Activated CD4-positive, alpha-beta T cell treated with anti-CD3 and anti-CD28 coated beads for 4 hours (primary cell): ENCODE measurements around the gene TMEM131L.
A peak's percentile ranks its signal among the peaks of the same experiment; 100 is the strongest.

Experiments
- DNase-seq, 2 donors: peaks; one replicate each; pipeline ENCODE4 v3.0.0-alpha.2; 2020

The TMEM131L gene

DNA sequence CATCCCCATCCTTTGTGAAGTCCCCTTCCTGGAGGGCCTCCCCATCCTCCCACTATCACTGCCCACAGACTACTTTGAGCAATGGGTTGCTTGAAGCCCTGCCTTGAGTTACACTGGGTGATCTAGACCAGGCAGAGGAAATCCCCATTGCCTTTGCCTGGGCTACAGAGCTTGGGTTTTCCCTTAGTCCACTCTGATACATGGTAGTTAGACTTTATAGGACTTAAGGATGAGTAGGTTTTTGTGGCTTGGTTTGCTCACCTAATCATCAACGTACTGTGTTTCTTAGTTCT is 56.6 kb downstream of the TMEM131L start:
- peak; percentile 28 to 39 for DNase-seq

DNA sequence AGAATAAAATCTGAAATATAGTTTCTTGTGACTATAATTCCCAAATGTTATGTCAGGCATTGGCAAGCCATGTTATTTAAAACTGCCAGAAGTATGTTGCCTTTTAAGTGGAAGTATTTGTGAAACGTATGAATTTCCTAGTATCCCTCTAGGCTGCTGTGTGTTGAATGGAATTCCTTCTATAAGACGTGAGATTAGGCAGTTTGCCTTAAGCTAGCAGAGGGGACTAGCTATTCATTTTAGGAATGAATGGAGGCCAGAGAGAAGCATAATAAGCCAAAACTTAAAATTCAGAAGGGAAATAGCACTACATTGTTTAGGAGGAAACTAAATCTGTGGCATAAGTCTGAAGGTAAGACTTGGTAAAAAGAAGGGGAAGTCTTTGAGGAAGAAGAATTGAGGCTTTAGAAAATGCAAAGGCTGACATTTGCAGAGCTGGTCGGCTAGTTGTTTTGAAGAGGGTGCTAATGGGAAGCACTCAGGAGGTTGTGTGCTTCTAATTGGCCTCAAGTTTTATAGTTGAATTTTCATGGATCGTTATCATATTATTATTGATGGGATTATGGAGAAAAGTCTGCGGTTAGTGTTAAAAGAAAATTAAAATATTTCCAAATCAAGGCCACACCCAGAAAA is 57.1 kb downstream of the TMEM131L start:
- no peak for DNase-seq

DNA sequence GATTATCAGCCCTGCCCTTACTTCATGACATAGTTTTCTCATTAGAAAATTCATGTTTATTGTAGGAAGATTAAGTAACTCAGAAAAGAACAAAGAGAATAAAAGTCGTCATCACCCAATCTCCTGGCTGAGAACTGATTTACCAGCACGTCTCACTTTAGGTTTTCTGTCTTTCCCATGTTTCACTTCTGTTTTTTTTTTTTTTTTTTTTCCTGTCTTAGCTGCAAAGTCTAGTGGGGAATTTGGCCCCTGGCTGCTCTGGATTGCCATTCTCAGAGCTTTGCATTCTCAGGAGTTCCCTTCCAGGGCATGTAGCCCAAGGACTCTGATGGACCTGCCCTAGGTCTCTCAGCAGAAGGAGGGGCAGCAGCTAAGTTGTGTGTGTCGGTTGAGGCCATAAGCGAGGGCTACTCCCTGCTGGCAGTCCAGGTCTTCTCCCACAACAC is 57.8 kb downstream of the TMEM131L start:
- DNase-seq, result no peak

DNA sequence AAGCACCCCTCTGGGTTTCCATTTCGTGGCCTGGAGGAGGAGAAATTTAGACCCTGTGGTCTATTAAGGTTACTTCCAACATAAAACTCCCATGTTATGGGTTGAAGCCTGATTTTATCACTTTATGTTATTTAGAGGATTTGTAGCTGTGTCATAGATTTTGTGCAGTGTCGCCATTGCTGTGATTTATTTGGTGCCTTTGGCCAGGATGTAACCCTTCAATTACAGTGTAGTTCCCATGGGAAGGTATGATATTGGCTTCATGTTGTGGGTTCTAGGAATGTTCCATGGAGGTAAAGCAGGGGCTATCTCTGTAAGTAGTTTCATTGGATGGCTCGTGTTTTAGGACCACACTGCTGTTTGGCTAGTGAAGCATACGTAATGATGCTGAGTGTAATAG is 58.5 kb downstream of the TMEM131L start:
- DNase-seq, result no peak

DNA sequence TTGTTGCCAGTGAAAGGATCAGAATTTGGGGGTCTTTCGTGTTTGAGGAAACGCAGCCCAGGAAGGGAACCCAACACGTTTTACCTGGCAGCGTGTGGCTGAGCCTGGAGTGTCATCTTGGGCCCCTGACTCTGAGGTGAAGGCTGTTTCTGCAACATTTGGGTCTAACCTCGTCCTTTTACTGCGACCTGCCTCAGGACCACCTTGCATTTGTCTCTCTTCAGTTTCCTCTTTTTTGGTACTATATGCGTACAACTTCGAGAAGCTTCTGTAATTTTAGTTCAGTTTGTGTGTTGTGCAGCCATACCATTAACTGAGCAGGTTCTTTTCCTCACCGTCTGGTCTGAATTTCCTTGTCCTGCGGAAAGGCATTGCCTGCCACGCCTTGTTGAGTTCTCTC is 61.5 kb downstream of the TMEM131L start:
- DNase-seq, result no peak

DNA sequence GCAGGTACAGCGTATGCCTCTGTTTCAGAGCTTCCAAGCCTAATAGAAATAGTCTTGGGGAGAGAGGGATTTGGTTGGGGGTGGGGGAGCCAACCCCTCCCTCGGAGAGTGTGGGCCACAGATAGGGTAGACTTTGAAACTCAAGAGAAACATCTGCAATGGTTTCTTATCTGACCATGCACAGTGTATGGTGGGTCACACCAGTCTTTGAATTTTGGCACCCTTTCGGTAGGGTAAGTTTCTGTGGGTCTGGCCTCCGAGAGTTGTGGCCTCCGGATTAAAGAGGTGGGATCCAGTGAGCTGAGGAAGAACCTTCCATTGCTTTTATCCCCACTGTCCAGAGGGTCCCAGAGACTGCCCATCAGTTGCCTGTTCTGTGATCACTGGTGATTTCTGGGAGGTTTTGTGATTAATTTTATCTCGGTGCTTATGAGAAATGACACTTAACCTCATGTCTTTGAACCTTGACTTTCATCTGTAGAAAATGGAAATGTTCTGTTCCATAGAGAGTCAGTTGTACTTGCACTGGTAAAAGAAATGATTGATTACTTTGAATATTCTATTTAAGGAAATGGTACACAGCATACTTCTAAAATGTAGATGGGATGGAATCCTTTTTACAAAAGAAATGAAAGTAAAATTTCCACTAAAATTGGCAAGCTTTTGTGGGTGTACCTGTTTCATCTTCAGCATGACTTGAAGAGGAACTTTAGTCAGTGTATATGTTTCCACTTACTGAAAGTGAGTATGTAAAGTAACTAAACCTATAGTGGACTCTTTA is 62.7 kb downstream of the TMEM131L start:
- DNase-seq, result no peak

DNA sequence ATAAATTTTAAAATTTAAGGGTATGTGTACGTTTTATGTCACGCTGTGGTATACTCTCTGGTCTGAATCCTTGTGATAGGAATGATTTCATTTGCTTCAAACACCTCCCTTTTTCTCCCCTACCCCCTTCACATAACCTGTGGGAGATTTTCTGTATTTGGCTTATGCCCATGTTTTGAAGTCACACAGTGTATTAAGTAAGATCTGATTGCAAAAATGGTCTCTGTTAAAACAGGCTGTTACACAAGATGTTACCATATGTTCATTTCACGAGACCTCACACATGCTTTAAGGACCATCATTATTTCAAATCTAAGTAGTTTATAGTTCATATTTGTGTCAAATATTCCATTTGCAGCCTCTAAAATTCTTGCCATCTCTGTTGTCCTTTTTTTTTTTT is 63.5 kb downstream of the TMEM131L start:
- DNase-seq, result no peak

DNA sequence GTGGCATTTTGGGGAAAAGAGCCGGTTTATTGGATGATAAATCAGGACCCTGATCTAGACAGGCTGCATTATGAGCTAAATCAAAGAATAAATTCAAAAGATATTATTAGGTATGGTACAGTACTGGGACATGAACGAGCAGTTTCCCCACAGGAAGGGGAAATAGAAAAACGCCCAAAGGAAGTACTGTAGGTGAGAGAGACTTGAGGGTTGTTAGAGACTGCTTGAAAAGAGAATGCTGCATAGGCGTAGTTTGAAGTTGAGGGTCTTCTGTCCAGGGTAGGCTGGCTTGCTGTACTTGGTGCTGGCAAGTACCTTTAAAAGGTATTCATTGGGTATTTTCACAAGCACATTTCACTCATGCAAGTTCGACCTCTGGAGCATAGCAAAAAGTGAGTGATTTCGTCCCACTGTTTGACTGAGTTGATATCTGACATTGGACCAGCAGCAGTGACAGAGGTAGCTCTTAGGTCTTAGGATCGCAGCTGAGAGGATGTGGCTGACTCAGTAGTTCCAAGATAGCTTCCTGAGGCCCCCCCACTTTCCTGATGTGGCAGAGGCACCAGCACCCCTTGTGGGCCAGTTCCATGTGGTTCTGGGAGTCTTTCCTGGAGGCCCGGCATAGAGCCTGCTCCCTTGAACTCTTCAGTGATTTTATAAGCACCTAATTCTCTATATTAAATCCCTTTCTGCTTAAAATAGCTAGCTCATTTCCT is 64.3 kb downstream of the TMEM131L start:
- DNase-seq, result peak; percentile 45 to 47

DNA sequence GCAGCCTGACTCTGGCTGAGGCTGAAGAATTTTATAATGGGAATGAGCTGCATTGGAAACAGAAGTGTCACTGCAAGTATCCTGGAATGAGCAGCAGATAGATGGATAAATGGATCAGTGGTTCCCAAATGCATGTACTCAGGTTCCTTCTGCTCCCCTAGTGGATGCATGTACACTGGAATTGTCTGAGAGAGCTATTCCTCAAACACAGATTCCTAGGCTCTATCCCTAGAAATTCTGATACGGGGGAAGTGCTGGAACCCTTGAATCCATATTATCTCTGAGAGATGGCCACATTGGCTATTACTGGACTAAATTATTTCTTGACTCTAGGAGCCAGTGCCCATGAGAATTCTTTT is 64.8 kb downstream of the TMEM131L start:
- no peak for DNase-seq

- no peak for DNase-seq
Observed at GRCh38 chr4:153531976-153532626, 65.9 kb downstream of the TMEM131L start.

- DNase-seq, result no peak
Observed at GRCh38 chr4:153532636-153533035, 66.5 kb downstream of the TMEM131L start.

DNA sequence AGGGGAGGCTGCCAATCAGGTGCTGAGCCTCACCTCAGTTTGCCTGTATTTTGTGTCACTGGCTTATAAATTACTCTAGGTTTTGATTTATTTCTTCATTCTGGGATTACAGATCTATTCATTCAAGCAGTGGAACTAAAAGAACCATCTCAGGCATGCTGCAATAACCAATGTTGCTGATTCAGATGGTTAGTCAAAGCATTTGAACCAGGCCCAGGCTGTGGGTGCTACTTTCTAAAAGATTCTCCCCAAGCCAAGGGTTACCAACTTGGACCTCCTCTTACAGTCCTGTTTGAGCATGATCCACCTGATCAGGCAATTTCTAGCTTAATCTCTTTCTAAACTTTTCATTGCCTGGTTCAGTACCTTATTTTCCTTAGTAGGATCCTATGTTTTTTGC is 67.2 kb downstream of the TMEM131L start:
- DNase-seq, result no peak

DNA sequence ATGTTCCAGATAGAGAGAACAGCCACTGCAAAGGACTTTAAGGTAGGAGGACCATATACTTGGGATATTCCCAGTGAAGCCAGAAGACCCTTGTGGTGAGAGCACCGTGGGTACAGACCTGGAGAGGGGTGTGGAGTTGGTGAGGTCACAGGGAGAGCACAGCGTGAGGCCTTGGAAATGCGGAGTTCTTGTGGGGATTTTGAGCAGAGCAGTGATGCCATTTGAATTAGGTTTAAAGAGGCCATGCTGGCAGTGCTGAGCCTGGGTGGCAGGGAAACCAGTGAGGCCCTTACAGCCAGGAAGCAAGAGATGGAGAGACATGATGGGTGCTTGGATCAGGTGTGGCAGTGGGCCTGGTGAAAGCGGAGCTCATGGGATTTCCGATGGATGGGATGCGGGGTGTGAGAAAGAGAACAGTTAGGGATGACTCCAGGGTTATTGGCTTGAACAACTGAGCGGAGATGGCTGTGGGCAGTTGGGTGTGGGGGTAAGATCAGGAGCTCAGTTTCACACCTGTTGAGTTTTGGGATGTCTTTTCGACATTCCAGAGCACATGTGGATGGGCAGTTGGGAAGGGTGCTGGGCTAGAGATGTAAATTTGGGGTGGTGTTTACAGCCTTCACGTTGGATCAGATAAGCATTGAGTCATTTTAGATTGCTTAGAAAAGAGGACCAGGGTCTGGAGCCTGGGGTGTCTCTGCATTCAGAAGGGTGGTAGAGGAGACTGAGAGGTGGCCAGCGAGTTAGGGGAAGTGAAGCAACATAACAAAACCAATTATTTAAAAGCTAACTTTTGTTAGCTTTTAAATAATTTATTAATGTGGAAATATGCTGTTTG is 68.9 kb downstream of the TMEM131L start:
- DNase-seq, result no peak

DNA sequence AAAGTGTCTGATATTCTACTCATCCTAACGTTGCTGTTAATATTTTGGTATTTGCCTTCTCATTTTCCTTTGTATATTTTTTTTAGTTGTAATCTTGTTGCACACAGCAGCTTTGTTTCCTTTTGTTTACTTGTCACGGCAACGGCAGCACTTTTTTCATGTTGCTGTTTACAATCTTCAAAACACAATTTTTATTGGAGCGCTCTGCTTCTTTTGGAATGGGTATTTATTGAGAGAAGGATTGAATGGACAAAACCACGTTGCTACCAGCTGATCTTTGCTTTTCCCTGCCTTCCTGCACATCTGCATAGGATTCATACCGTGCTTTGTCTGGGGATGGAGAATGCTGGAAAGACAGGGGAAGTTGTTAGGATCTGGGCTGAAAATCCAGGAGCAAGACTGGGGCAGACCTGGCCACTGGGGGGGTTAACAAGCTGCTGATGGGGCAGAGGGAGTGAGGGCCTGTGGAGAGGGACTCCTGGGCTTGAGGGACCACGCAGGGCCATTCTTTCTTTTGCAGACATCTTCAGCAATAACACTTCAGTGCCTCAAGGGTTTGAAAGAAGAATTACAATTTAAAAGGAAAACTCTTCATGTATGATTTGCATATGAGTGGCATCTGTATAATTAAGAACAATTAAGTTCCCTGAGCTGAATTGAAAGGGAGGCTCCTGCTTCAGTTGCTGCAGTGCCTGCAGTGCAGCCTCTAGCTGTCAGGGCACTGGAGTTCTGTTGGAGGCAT is 69.8 kb downstream of the TMEM131L start:
- DNase-seq, result no peak

DNA sequence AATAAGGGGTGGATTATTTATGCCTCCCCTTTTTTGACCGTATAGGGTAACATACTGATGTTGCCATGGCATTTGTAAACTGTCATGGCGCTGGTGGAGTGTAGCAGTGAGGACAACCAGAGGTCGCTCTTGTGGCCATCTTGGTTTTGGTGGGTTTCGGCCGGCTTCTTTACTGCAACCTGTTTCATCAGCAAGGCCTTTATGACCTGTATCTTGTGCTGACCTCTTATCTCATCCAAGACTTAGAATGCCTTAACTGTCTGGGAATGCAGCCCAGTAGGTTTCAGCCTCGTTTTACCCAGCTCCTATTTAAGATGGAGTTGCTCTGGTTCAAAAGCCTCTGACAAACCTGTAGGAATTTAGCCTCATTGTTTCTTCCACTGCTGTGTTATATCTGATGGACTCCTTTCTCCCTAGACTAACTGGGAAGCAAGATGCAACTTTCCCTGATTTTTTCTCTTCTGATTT is 71.4 kb downstream of the TMEM131L start:
- DNase-seq, result no peak

DNA sequence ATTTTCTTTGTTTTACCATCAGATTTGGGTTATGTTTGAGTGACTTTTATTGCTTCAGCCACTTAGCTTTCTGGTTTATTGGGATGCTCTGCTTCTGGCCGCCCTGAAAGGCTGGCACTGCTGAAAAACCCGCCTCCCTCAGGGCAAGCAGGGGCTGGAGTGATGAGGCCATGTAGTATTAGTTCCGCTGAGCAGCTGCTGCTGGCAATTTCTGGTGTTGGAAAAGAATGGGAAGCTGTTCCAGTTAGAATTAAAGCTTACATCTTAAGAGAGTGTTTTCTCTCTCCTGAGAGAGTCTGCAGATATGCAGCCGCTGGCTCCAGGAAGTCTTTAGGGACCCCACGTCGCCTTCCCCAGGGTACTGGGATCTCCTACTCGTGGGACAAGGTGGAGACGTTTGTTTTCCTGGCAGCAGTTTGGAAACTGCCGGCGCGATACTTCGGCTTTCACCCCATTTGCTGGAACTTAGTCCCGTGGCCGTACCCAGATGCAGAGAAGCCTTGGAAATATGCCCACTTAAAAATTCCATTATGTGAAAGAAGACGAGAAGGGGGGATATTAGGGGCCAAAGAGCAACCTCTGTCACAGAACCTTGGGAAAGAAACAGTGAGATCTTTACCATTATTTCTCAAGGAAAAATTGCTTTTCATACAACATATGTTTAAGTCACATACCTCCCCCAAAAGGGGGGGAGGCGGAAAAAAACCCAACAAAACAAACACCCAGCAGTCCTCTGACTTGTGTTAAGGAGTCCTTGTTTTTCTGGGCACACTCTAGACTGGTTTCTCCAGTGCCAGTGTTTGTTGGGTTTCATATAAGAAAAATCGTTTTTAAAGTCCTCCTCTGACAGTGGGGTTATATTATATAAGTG is 72.6 kb downstream of the TMEM131L start:
- DNase-seq, result no peak

DNA sequence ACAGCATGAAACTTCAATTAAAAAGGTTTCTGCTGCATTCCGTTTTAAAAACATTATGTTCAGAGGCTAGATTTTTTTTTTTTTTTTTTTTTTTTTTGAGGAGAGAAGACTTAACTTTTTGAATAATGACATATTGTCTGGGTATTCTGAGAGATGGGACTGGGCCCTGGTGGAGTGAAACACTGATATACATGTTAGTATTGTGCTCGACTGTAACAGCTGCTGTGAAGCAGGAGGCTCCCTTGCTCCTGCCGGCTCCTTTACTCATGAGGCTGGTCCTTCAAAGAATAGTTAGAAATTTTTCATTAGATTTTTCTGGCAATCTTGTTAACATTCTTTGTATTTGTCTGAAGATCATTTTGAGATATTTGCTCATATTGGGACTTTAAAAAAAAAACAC is 73.3 kb downstream of the TMEM131L start:
- DNase-seq, result no peak

DNA sequence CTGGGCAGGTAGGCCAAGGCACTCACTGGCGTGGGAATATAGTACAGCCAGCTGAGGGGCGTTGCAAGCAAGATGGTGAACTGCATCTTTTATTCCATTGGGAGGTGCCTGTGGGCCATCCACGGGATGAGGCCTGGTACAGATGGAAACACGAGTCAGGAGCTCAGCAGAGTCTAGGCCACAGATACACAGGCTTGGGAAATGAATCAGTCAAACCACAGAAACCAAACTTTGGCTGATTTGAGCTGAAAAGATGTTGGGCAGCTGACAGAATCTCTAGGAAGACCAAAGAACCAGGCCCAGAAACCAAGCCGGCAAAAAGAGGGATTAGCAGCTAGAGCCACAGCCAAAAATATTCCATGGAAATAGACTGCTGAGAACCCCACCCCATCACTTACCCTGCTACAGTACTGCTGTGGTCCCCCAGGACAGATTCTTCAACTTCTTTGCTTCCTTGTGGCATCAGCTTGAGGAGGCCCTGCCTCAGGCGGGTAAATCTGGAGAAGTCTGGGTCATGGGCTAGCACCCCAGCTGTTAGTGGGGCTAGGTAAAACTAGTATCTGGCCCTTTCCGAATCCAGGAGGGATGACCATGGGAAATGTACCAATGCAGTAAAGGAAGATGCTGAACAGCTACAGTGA is 75.4 kb downstream of the TMEM131L start:
- no peak for DNase-seq

DNA sequence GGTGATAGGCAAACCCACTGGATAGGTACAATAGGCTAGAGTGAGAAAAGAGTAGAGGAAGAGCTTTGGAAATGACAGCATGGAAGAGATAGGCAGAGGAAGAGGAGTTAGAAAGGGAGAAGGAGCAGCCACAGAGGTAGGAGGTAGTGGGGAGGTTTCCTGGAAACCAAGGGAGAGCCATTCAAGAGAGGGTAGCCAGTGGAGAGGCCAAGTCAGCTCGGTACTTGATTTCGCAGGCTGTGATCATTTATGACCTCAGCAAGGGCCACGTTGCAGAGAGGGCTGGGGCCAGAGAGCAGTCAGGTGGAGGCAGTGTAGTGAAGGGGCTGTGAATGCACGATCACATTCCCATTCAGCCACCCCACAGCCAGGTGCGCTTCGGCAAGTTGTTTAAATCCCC is 76.0 kb downstream of the TMEM131L start:
- no peak for DNase-seq

GRCh38 chr4:153542834-153543233 is 76.7 kb downstream of the TMEM131L start:
- no peak for DNase-seq
